SK-N-MC (cell line): ENCODE results near the gene RNASE4.
"Not testable (repeated sequence)": the region's sequence is repeated elsewhere in the genome, so short reads cannot be mapped to it uniquely, and the experiment has no call there.

Experiments
- DNase-seq: peaks from one replicate; pipeline ENCODE4 v3.0.0-alpha.2; 2011; ENCODE audit warnings: low read depth, low spot score
- H3K27ac ChIP-seq: fragments of 200-600 bp; sonication (generic); 2 replicates; pipeline ENCODE4 v1.5.1; 2016; ENCODE audit warnings: mixed run types
- H3K36me3 ChIP-seq: fragments of 200-600 bp; sonication (generic); 2 replicates; pipeline ENCODE4 v1.6.1; 2017; ENCODE audit warnings: antibody characterized with exemption, low read length, mixed read lengths; ENCODE audit not compliant: insufficient read depth
- H3K4me3 ChIP-seq: fragments of 200-600 bp; sonication (generic); 2 replicates; pipeline ENCODE4 v1.5.1; 2016
- H3K9ac ChIP-seq: fragments of 200-600 bp; sonication (generic); 2 replicates; pipeline ENCODE4 v1.8.0; 2017; ENCODE audit warnings: mixed run types, mixed read lengths; ENCODE audit not compliant: insufficient read length
- H3K9me3 ChIP-seq: fragments of 200-600 bp; sonication (generic); 2 replicates; pipeline ENCODE4 v1.6.1; 2017; ENCODE audit warnings: low read depth, mild to moderate bottlenecking, antibody characterized with exemption, low read length, moderate library complexity, mixed read lengths
- EZH2 ChIP-seq: fragments of 200-600 bp; sonication (generic); IDR thresholded peaks from one replicate; pipeline ENCODE4 v1.6.1; 2017; ENCODE audit warnings: antibody characterized with exemption
- FOXP2 ChIP-seq: optimal IDR thresholded peaks from 2 replicates; pipeline ENCODE3; 2011; ENCODE audit warnings: mild to moderate bottlenecking, moderate library complexity; ENCODE audit not compliant: insufficient read depth; ENCODE audit errors: extremely low read length, control extremely low read depth
- POLR2AphosphoS5 ChIP-seq: IDR thresholded peaks from 2 replicates; pipeline ENCODE4 v1.6.1; 2012; ENCODE audit warnings: mild to moderate bottlenecking, low read depth, low read length, borderline replicate concordance

RNASE4 gene

GRCh38 chr14:20723488-20723887 lies 39.1 kb downstream of the RNASE4 start:
- no peak overlapping the region for H3K27ac ChIP-seq
- H3K4me3 ChIP-seq: no peak overlapping the region
- no peaks in the 10 kb centered on the region for H3K36me3 ChIP-seq
- no peak overlapping the region for H3K9ac ChIP-seq
- H3K9me3 ChIP-seq: no peaks in the 10 kb centered on the region
- no peak for DNase-seq
- TF ChIP-seq POLR2AphosphoS5: no peak
- TF ChIP-seq EZH2: no peak
- no peak for TF ChIP-seq FOXP2

- not testable (repeated sequence) for H3K36me3 ChIP-seq, DNase-seq, H3K4me3 ChIP-seq, H3K27ac ChIP-seq, H3K9ac ChIP-seq, H3K9me3 ChIP-seq
Observed at GRCh38 chr14:20726121-20726520, 41.8 kb downstream of the RNASE4 start.

- Histone ChIP-seq H3K27ac (no peak overlapping the region), H3K9ac (no peak overlapping the region), H3K9me3 (no peaks in the 10 kb centered on the region), H3K36me3 (no peaks in the 10 kb centered on the region), H3K4me3 (no peak overlapping the region)
- no peak for TF ChIP-seq EZH2
- no peak for TF ChIP-seq FOXP2
- no peak for TF ChIP-seq POLR2AphosphoS5
- DNase-seq: no peak
Observed at GRCh38 chr14:20726531-20726930, 42.2 kb downstream of the RNASE4 start.

GRCh38 chr14:20730891-20731290 lies 46.5 kb downstream of the RNASE4 start:
- Histone ChIP-seq H3K36me3 (no peaks in the 10 kb centered on the region), H3K4me3 (no peak overlapping the region), H3K9ac (no peak overlapping the region), H3K9me3 (no peaks in the 10 kb centered on the region), H3K27ac (no peak overlapping the region)
- DNase-seq: no peak
- TF ChIP-seq FOXP2 (no peak), POLR2AphosphoS5 (no peak), EZH2 (no peak)

- no peaks in the 10 kb centered on the region for H3K9me3 ChIP-seq
Observed at GRCh38 chr14:20732477-20732876, 48.1 kb downstream of the RNASE4 start.

DNA sequence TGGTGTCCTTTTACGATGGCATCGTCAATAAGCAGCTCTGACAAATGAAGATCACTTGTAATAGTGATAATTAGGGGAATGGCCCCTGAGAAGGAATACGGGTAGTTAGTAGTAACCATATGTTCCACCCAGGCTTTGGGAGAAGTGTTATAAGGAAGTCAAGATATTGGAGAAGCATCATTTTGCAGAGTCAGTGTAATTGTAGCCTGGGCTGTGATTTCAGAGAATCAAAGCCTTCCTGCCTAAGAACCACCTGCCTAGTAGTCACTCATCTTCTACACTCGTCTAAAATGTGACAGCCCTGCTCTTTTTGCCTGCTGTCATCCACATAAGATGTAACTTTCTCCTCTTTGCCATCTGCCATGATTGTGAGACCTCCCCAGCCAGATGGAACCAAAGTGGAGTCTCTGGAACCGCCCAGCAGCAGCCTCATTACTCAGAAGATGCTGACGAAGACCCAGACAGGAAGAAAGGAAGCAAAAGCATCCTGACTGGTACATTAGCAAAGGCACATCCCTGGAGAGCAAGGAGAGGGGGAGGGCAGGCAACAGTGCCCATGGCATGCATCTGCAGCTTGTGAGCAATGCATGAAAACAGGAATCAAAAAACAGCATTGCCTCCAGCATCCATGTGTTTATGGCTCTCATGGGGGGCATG lies 48.7 kb downstream of the RNASE4 start:
- no peak for DNase-seq
- Histone ChIP-seq H3K36me3 (no peaks in the 10 kb centered on the region), H3K9ac (no peak overlapping the region), H3K9me3 (no peaks in the 10 kb centered on the region), H3K27ac (no peak overlapping the region), H3K4me3 (no peak overlapping the region)
- TF ChIP-seq POLR2AphosphoS5: no peak
- TF ChIP-seq EZH2: no peak
- TF ChIP-seq FOXP2: no peak

More at GRCh38 chr14:20732477-20732876, 48.1 kb downstream of the RNASE4 start:
- no peak for TF ChIP-seq EZH2
- no peak for TF ChIP-seq POLR2AphosphoS5
- TF ChIP-seq FOXP2: no peak
- no peak overlapping the region for H3K4me3 ChIP-seq
- no peak overlapping the region for H3K27ac ChIP-seq
- no peaks in the 10 kb centered on the region for H3K36me3 ChIP-seq
- H3K9ac ChIP-seq: no peak overlapping the region
- DNase-seq: no peak

DNA sequence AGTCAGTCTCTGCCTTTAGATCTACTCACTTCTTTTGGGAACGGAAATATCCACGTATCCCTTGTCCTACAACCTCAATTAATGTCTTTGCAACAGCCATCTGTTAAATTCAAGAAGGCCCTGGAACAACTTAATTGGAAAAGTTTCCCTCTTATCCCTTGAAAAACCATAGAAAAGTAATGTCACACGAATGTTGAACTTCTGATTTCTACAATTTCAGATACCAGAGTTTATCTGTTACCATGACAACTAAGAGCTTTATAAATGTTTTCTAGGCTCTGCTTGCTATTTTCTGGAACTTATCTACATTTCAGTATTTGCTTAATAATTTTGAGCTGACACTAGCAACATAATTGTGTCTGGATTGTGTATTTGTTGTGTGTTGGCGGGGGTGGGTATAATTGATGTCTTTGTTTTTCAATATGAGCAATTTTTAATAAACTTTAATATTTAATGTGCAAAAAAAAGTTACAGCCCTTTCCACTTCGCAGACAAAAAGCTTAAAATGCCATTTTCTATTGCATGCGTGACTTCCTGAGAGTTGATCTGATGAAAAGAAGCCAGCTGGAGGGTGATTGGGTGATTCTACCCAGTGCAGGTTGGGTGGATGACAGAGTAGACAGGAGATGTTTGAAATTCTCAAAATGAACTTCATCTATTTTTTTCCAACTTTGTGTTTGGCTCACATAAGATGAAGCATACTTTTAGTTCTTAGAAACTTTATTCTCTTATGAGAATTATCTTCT lies 49.5 kb downstream of the RNASE4 start:
- Histone ChIP-seq H3K27ac (no peak overlapping the region), H3K36me3 (no peaks in the 10 kb centered on the region), H3K9ac (no peak overlapping the region), H3K9me3 (no peaks in the 10 kb centered on the region), H3K4me3 (no peak overlapping the region)
- DNase-seq: no peak
- TF ChIP-seq POLR2AphosphoS5 (no peak), EZH2 (no peak), FOXP2 (no peak)

- Histone ChIP-seq H3K36me3 (no peaks in the 10 kb centered on the region), H3K4me3 (no peak overlapping the region), H3K27ac (no peak overlapping the region), H3K9me3 (no peaks in the 10 kb centered on the region), H3K9ac (no peak overlapping the region)
- no peak for DNase-seq
- TF ChIP-seq FOXP2 (no peak), POLR2AphosphoS5 (no peak), EZH2 (no peak)
Observed at GRCh38 chr14:20734430-20734806, 50.1 kb downstream of the RNASE4 start.

DNA sequence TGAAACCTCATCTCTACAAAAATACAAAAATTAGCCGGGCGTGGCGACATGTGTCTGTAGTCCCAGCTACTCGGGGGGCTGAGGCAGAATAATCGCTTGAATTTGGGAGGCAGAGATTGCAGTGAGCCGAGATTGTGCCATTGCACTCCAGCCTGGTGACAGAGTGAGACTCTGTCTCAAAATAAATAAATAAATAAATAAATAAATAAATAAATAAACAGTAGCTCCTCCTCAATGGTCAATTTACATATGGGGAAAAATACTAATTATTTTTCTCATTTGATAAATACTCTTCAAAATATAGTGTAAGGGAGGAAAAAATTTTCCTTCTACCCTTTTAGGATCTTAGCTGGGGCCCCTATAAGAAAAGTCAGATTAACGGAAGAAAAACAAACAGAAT lies 53.9 kb downstream of the RNASE4 start:
- H3K9me3 ChIP-seq, H3K27ac ChIP-seq, H3K4me3 ChIP-seq, H3K36me3 ChIP-seq, DNase-seq, H3K9ac ChIP-seq: not testable (repeated sequence)
